ENCODE data around the gene AMZ2.
"Not testable (repeated sequence)": the region's sequence is repeated elsewhere in the genome, so short reads cannot be mapped to it uniquely, and the experiment has no call there.

AMZ2 gene, protein sequence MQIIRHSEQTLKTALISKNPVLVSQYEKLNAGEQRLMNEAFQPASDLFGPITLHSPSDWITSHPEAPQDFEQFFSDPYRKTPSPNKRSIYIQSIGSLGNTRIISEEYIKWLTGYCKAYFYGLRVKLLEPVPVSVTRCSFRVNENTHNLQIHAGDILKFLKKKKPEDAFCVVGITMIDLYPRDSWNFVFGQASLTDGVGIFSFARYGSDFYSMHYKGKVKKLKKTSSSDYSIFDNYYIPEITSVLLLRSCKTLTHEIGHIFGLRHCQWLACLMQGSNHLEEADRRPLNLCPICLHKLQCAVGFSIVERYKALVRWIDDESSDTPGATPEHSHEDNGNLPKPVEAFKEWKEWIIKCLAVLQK

DNA sequence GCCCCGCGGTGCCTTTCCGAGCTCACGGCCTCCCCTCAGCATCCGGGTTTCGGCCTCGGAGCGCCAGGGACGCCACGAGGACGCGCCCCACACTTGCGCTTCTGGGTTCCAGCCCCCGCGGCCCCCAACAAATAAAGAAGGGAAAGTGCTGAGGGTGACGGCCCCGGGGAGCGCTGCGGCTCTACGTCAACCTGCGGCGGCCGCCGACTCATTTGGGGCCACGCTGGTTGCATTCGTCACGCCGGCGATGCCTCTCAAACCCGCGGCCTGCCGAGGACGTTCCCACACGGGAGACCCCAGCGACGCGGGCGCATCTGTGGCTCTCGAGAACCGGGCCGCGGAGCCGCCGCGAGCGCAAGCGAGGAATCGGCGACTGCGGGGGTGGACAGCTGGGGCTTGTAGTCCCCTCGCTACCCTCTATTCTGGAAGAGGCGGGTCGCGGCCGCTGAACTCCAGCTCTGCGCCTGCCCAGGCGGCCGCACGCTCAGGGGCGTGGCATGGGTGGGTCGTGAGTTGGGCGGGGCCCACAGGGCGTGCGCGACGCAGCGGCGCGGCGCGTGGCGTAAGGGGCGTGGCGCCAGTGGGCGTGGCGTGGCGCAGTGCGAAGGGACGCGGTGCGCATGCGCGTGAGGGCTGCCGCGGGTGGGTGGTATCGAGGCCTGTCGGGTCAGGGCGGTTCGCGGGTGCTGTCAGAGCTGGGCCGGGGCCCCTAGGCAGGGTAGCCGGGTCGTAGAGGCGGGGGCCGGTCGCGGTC is at the start of gene AMZ2:
Gene AMZ2, plus strand, starts transcription at position 599 of the 754 bp plus-strand sequence. CDS start 2,145 bp downstream, outside the sequence.
- peak; percentile 95 to 97 for DNase-seq (ENCODE audit: low read depth in 2 of 2)

DNA sequence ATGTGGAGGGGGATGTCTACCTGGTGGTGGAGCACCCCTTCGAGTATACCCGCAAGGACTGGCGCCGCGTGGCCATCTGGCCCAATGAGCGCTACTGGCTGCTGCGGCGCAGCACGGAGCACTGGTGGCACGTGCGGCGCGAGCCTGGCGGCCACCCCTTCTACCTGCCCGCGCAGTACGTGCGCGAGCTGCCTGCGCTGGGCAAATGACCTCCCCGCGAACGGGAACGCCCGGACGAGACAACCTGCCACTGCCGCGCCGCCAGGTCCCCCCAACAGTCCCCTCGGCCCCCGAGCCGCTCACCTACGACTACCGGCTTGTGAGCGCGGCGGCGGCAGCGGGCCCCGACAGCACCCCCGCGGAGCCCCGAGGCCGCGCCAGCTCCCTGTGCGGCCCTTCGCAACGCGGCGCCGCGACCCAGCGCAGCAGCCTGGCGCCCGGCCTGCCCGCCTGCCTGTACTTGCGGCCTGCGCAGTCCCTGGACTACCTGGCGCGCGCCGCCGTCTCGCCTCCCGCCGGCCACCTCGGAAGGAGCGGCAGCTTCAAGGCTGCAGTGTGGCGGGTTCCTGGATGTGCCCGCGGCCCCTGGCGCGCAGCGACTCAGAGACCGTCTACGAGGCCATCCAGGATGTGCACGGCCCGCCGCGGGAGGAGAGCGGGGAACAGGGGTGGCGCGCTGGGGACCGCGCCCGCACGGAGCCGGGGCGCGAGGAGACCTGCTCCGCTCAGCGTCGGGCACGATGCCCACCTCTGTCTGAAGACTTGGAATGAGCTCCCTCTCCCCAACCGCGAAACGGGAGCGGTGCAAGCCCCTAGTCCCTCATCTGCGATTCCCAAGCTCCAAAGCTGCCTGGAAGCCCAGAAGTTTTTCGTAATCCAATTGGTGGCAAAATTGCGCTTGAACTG is 48.7 kb upstream of the AMZ2 start:
- no peak for DNase-seq (ENCODE audit: low read depth in 2 of 2)

DNA sequence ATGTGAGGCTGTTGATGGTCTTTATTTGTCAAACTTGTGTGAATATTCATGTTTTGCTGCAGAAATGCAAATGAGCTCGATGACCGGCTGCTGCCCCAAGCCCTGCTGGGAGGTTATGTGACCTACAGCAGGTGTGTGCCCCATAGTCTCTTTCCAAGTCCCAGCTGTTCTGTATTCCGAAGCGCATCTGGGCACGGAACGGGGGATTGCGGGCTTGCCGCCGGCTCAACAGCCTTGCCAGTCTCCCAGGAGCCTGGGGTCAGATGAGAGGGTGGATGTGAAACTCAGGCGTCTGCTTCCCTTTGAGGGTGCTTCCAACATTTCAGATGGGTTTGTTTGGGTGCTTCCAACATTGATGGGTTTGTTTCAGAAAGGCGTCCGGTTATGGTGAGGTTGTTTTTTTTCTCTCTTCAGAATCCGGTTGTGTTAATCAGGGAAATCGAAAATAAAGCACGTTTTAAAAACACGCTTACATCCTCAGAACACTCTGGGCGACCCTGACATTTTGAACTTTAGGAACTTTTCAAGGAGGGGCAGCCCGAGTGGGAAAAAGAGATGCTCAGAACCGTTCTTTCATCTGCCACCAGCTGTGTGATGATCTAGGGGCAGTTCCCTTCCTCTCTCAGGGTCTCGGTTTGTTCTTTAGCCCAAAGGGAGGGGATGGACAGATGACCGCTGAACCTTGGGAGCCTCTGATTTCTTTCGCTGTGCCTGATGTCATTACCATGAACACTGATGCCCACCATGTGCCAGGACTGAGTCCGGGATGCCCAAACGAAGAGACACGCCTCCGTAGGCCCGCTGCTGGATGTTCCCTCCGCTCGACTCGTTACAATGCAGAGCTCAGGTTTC is 47.8 kb upstream of the AMZ2 start:
- DNase-seq (ENCODE audit: low read depth in 2 of 2), result no peak

DNA sequence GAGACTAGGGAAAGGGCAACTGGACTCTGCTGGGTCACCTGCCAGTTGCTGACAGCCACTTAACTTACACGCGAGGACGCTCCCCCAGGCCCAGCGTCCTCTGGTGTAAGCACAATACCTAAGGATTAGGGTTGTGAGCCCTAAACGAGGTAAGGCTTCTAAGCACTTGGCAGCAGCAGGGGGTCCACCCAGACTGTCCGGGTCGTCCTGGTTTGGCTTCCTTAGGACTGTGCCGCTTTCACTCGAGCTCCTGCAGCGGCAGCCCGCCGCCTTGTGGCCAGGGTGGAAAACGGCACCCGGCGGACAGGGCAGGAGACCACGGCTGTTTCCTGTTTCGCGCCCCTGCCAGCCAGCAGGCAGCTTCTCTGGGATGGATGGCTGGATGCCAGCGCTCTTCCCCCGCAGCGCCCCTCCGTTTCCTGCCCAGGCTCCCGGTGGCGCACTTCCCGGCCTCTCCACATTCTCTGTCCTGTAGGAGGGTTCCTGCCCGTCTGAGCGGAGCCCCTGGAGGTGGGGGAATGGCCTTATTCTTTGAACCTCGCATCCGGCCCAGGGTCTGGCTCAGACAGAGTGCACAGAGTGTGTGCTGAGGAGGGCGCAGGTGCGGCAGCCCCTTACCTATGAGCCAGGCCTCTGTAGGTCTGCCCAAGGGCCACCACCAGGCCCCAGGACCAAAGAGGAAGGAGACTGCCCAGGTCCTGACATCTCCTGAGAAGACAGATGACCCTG is 47.0 kb upstream of the AMZ2 start:
- DNase-seq (ENCODE audit: low read depth in 2 of 2), result peak; percentile 70 to 74

DNA sequence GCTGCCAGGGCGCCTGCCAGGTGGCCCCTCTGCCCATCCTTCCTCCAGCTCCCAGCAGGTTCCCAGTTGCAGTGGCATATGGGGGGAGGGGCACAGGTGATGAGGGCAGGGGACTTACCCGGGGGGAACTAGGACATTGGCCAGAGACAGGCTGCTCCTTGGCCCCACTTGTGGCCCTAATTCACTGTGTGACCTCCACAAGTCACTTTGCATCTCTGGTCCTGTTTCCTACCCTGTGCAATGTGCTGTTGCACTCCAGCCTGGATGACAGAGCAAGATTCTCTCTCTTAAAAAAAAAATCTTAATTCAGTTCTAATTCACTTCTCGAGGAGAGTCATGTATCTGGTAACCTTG is 46.4 kb upstream of the AMZ2 start:
- DNase-seq (ENCODE audit: low read depth in 2 of 2), result not testable (repeated sequence)

DNA sequence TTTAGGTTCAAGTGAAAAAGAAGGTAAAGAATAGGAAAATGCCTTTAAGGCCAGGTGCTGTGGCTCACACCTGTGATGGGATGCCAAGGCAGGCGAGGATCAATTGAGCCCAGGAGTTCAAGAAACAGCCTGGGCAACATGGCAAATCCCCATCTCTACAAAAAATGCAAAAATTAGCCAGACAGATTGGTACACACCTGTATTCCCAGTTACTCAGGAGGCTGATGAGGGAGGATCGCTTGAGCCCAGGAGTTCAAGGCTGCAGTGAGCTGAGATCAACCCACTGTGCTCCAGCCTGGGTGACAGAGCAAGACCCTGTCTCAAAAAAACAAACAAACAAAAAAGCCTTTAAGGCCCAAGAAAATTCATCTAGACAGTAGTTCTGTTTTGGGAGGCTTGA is 45.5 kb upstream of the AMZ2 start:
- not testable (repeated sequence) for DNase-seq (ENCODE audit: low read depth in 2 of 2)

DNA sequence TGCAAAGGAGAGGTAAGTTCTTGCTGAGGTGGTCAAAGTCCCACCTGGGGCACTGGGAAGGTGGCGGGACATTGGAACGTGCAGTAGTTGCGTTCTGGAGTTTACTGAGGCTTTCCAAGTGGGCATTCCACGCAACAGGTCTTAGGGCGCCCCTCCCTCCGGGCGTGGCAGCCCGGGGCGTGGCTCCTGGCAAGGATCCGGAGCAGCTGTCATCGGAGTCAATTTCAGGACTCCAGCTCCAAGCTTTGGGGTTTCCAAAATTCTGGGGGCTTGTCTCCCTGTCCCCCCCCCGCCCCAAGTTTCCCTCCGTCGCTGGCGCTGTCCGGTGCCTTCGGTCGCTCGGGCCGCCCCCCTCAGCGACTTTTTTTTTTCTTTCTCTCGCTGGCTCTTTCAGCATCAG is 43.1 kb upstream of the AMZ2 start:
- DNase-seq (ENCODE audit: low read depth in 2 of 2), result no peak

DNA sequence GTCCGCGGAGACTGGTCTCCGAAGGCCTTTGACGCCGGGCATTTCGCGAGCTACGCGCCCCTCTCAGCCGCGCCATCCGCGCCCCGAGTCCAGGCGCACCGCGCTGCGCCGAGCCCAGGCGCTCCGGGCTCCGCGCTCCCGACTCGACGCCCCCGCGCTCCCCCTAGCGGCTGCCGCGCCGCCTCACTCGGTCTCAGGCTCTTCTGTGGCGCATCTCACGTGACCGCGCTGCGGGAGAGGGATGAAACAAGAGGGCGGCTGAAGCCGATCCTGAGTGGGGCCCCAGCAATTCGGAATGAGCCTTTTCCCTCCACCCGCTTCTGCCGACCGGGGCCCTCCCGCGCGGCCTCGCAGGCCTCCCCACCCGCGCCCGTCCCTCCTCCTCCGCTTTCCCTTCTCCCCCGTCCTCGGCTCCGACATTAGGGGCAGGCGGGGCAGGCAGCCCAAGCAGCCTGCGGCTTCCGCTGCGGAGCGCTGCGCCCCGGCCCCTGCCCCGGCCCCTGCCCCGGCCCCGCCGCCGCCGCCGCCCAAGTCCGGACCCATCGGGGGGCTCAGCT is 42.5 kb upstream of the AMZ2 start:
- peak; percentile 88 to 92 for DNase-seq (ENCODE audit: low read depth in 2 of 2)

DNA sequence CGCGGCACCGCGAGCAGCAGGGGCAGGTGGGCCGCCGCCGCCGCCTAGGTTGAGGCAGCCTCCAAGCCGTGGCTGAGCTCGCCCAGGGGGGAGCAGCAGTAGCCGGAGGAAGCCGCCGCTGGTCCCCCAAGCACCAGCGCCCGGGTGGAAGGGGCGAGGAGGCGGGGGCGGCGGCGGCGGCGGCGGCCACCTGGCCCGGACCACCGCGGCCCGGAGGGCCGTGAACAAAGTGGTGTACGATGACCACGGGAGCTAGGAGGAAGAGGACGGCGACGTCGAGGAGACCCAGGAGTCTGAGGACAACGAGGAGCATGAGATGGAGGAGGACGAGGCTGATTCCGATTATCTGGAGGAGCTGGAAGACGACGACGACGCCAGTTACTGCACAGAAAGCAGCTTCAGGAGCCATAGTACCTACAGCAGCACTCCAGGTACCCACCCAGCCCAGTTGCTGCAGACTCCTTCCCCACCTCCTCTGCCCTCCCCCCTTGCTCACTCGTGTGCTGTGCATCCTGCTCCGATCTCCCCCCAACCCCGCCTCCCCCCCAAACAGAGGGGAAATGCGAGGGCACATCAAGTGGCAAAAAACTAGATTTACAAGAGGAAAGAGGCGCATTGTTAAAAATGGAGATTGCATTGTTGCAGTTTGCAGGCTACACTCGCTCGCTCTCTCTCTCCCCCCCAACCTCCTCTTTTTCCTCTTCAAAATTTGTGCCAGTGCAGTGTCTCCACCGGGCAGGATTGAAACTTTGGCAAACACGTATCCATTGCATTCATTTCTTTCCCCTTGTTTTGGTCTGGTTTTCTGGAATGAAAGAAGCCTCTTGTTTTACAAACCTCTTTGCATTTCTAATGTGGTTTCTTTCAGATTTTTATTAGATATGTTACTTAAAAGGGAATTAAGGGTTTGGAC is 41.8 kb upstream of the AMZ2 start:
- no peak for DNase-seq (ENCODE audit: low read depth in 2 of 2)

DNA sequence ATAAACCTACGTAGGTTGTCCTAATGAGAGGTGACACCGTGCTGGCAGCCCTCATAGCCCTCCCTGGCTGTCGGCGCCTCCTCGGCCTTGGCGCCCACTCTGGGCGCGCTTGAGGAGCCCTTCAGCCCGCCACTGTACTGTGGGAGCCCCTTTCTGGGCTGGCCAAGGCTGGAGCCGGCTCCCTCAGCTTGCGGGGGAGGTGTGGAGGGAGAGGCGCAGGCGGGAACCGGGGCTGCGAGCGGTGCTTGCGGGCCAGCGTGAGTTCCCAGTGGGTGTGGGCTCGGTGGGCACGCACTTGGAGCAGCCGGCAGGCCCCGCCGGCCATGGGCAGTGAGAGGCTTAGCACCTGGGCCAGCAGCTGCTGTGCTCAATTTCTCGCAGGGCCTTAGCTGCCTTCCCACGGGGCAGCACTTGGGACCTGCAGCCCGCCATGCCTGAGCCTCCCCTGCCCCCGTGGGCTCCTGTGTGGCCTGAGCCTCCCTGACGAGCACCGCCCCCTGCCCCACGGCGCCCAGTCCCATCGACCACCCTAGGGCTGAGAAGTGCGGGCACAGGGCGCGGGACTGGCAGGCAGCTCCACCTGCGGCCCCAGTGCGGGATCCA is 40.1 kb upstream of the AMZ2 start:
- DNase-seq (ENCODE audit: low read depth in 2 of 2), result no peak

DNA sequence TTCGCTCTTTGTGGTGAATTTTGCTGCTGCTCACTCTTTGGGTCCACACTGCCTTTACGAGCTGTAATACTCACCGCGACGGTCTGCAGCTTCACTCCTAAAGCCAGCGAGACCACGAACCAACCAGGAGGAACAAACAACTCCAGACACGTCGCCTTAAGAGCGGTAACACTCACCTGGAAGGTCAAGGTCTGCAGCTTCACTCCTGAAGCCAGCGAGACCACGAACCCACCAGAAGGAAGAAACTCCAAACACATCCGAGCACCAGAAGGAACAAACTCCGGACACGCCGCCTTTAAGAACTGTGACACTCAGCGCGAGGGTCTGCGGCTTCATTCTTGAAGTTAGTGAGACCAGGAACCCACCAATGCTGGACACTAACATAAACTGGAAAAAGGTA is 39.2 kb upstream of the AMZ2 start:
- not testable (repeated sequence) for DNase-seq (ENCODE audit: low read depth in 2 of 2)

DNA sequence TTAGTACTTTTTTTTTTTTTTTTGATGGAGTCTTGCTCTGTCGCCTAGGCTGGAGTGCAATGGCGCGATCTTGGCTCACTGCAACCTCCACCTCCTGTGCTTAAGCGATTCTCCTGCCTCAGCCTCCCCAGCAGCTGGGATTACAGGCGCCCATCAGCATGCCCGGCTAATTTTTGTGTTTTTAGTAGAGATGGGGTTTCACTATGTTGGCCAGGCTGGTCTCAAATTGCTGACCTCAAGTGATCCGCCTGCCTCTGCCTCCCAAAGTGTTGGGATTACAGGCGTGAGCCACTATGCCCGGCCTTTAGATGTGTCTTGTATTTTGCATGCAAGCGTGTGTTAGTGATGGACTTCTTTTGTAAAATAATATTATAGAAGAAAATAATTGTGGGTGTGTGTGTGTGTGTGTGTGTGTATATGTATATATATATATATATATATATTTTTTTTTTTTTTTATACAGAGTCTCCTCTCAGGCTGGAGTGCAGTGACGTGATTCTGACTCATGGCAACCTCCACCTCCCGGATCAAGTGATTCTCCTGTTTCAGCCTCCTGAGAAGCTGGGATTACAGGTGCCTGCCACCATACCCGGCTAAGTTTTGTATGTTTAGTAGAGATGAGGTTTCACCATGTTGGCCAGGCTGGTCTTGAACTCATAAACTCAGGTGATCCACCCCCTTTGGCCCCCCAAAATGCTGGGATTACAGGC is 38.5 kb upstream of the AMZ2 start:
- not testable (repeated sequence) for DNase-seq (ENCODE audit: low read depth in 2 of 2)

DNA sequence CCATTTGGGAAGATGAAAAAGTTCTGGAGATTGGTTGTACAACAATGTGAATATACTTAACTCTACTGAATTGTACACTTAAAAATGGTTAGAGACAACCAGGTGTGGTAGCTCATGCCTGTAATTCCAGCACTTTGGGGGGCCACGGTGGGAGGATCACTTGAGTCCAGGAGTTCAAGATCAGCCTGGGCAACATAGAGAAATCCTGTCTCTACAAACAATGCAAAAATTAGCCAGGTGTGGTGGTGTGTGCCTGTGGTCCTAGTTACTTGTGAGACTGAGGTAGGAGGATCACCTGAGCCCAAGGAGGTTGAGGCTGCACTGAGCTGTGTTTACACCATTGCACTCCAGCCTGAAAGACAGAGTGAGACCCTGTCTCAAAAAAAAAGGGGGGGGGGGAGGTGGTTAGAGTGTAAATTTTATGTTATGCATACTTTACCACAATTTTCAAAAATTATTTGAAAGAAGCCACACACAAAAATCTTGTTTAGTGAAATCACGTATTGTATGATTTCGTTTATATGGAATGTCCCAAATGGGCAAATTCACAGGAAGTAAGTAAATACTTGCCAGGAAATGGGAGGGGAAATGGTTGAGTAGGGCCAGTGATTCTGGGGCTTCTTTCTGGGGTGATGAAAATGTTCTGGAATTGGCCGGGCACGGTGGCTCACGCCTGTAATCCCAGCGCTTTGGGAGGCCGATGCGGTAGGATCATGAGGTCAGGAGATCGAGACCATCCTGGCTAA is 37.1 kb upstream of the AMZ2 start:
- no peak for DNase-seq (ENCODE audit: low read depth in 2 of 2)

DNA sequence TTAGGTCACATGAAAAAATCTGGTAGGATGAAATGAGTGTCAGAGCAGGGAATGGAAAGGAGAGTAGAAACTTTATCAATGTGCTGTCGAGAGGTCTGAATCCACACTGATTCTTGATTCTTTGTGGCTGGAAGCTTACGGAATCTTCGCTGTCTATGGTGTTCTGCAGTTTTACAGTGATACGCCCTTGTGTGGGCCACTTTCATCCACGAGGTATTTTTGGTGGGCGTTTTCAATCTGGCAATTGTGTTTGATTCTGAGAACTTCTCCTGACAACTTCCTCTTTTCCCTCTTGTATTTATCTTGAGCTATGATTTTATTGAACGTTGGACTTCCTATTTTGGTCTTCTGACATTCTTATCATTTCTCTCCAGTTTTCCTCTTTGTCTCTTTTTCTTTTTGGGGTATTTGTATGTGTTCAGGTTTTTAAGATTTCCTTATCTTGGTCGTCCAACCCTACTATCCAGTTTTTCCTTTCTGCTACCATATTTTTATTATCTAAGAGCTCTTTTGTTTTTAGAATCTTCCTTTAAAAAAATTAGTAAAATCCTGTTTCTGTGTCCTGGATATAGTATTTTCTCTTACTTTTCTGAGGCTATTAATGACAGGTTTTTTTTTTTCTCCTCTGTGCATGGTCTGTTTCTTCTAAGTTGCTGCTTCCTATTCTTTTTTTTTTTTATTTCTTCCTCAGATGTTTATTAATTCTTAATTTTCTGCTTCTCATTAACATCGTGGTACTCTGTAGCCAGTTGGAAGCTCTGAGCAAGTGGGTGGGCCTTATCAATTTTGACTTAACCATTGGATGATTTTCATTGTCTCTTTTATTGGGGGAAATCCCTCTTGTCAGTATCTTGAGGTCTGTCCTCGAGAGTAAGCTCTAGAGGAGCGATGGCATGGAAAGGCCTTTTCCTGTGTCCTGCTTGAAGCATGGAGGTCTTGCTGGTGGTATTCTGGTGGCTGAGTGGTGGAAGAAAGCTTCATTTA is 34.1 kb upstream of the AMZ2 start:
- not testable (repeated sequence) for DNase-seq (ENCODE audit: low read depth in 2 of 2)

DNA sequence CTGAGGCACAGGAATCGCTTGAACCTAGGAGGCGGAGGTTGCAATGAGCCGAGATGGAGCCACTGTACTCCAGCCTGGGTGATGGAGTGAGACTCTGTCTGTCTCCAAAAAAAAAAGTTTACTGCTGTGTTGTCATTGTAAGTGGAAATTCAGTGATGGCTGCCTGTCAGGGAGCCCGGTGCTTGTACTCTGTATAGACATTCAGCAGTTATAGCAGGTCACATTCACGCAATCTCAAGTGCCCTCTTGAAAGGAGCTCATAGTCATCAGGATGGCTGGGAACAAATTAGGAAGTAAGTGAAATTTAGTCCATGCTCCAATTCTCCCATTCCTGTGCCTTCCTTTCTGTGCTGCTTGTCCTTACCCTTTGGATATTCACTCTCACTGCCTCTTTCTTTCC is 32.4 kb upstream of the AMZ2 start:
- DNase-seq (ENCODE audit: low read depth in 2 of 2), result not testable (repeated sequence)

DNA sequence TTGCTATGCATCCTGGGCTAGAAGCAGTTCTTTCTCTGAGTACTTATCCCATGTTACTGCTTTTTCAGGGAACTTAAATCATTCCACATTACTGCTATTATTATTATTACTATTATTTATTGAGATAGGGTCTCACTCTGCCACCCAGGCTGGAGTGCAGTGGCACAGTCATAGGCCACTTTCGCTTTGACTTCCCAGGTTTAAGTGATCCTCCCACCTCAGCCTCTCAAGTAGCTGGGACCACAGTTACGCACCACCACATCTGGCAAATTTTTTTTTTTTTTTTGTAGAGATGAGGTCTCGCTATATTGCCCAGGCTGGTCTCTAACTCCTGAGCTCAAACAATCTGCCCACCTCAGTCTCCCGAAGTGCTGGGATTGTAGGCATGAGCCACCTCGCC is 28.4 kb upstream of the AMZ2 start:
- DNase-seq (ENCODE audit: low read depth in 2 of 2), result not testable (repeated sequence)
